GM12878 (cell line): Measurements from ENCODE around the gene PTPRJ. TPM values are rescaled to one million over a fixed set of nuclear protein-coding genes. Genes with fewer than 3 reads are reported as not detected.

Source experiments
- ATAC-seq: fragments of 200-7000 bp; cut with Tn5 transposase; 3 replicates; pipeline ENCODE4 v1.9.1; 2020; ENCODE audit warnings: mild to moderate bottlenecking, moderate library complexity
- BruUV-seq: library from RNA; stranded (reverse); fragments of 400-500 nt; replicated peaks from 2 replicates; lab custom pipeline; 2021; lab: Mats Ljungman, UMichigan
- CTCF ChIA-PET: fragments of 300-600 bp; sonication (Branson Sonifier 250); formaldehyde crosslinking; extraction: SDS; loops from one replicate; lab custom pipeline; 2021; ENCODE audit warnings: inconsistent platforms; lab: Yijun Ruan, JAX
- POLR2A ChIA-PET: fragments of 350-600 bp; formaldehyde crosslinking; extraction: SDS; loops from one replicate; lab custom pipeline; 2021; ENCODE audit warnings: inconsistent platforms; lab: Charles Lee
- RAD21 ChIA-PET: fragments of 300-600 bp; sonication (Branson Sonifier 250); formaldehyde crosslinking; loops from one replicate; lab custom pipeline; 2023; ENCODE audit warnings: antibody characterized with exemption; ENCODE audit not compliant: unreplicated experiment; lab: Charles Lee
- SMC1A ChIA-PET: fragments of 300-600 bp; sonication (Branson Sonifier 250); formaldehyde crosslinking; loops from one replicate; lab custom pipeline; 2023; ENCODE audit not compliant: unreplicated experiment, uncharacterized antibody; lab: Charles Lee
- DNase-seq: peaks from one replicate; pipeline ENCODE4 v3.0.0-alpha.2; 2011; ENCODE audit warnings: low read depth, low spot score
- FAIRE-seq: peaks from 3 replicates; lab custom pipeline; 2011; peaks lifted over from hg19 to GRCh38; lab: Jason Lieb, UNC
- H2AFZ ChIP-seq: 2 replicates; pipeline ENCODE4 v1.6.0; 2011; ENCODE audit warnings: low read depth, low read length, control low read depth; ENCODE audit not compliant: control insufficient read depth
- H3K27ac ChIP-seq: 2 replicates; pipeline ENCODE4 v1.5.1; 2011; ENCODE audit warnings: control low read depth; ENCODE audit not compliant: control insufficient read depth, insufficient read depth
- H3K27me3 ChIP-seq, 2 experiments: replicated peaks in 1 of 2; 2 replicates each; pipeline versions ENCODE4 v1.6.0 to v1.6.1; 2011; ENCODE audit warnings: low read length in 1 of 2; ENCODE audit not compliant: control insufficient read depth in 2 of 2, insufficient read depth in 2 of 2
- H3K36me3 ChIP-seq, 2 experiments: 2 replicates each; pipeline ENCODE4 v1.5.1; 2011; ENCODE audit warnings: low read length in 1 of 2; ENCODE audit not compliant: control insufficient read depth in 2 of 2, insufficient read depth in 2 of 2
- H3K4me1 ChIP-seq: 2 replicates; pipeline ENCODE4 v1.6.1; 2011; ENCODE audit warnings: mild to moderate bottlenecking, low read length, moderate library complexity, mixed read lengths; ENCODE audit not compliant: control insufficient read depth, insufficient read depth
- H3K4me2 ChIP-seq: 2 replicates; pipeline ENCODE4 v1.6.0; 2011; ENCODE audit warnings: control low read depth; ENCODE audit not compliant: control insufficient read depth, insufficient read depth
- H3K4me3 ChIP-seq: fragments of 200-600 bp; sonication (generic); 2 replicates; pipeline ENCODE4 v1.5.1; 2016
- H3K79me2 ChIP-seq: 2 replicates; pipeline ENCODE4 v1.6.0; 2011; ENCODE audit warnings: low read length; ENCODE audit not compliant: control insufficient read depth, insufficient read depth
- H3K9ac ChIP-seq: 2 replicates; pipeline ENCODE4 v1.8.0; 2011; ENCODE audit warnings: low read length, control low read depth, mixed read lengths; ENCODE audit not compliant: control insufficient read depth, insufficient read depth
- H3K9me3 ChIP-seq: replicated peaks from 3 replicates; pipeline ENCODE4 v1.5.1; 2011; ENCODE audit warnings: mild to moderate bottlenecking, low read length; ENCODE audit not compliant: control insufficient read depth, insufficient read depth
- H4K20me1 ChIP-seq: 2 replicates; pipeline ENCODE4 v1.6.0; 2011; ENCODE audit not compliant: control insufficient read depth, insufficient read depth
- BACH1 ChIP-seq: fragments of 450-650 bp; IDR thresholded peaks from 2 replicates; pipeline ENCODE4 v1.6.1; 2017; ENCODE audit warnings: mild to moderate bottlenecking, borderline replicate concordance
- DPF2 ChIP-seq: fragments of 450-650 bp; IDR thresholded peaks from 2 replicates; pipeline ENCODE4 v1.6.1; 2017; ENCODE audit warnings: mild to moderate bottlenecking
- IRF4 ChIP-seq: IDR thresholded peaks from 2 replicates; pipeline ENCODE4 v1.6.1; 2011; ENCODE audit warnings: low read depth, low read length
- KDM1A ChIP-seq: fragments of 200-600 bp; sonication (generic); IDR thresholded peaks from 2 replicates; pipeline ENCODE4 v1.6.1; 2016; ENCODE audit warnings: borderline replicate concordance
- PML ChIP-seq: IDR thresholded peaks from 2 replicates; pipeline ENCODE4 v1.6.1; 2012; ENCODE audit warnings: low read length, inconsistent platforms
- SUPT20H ChIP-seq: IDR thresholded peaks from 2 replicates; pipeline ENCODE4 v1.6.1; 2011; ENCODE audit warnings: low read depth, mild to moderate bottlenecking, low read length, moderate library complexity, borderline replicate concordance; ENCODE audit not compliant: control insufficient read depth
- WGBS: methylation state at CpG from one replicate; pipeline ENCODE4 v1.1.6; 2016; ENCODE audit warnings: low lambda C conversion rate; ENCODE audit not compliant: insufficient replicate concordance, insufficient coverage; ENCODE audit errors: missing lambda C conversion rate; 5-methylcytosine and 5-hydroxymethylcytosine counted together
- in situ Hi-C: fragments of 300-500 bp; cut with MboI; formaldehyde crosslinking; loops from 9 replicates; pipeline ENCODE4 v1.14.3; 2018; ENCODE audit warnings: mixed read lengths
- intact Hi-C: fragments of 100-400 bp; cut with micrococcal nuclease; formaldehyde crosslinking; loops from one replicate; pipeline ENCODE4 v1.14.2; 2022; ENCODE audit not compliant: unreplicated experiment
- polyA plus RNA-seq, 11 experiments: library from polyadenylated mRNA; depleted of rRNA in 4 of 11; unstranded in 6 of 11; stranded (reverse) in 5 of 11; fragments of >200 nt; fragmentation: Nextera tagmentation in 4 of 11; fragmentation: Illumina TruSeq in 1 of 11; extraction: Ambion mirVana in 4 of 11; extraction: Trizol in 1 of 11; gene quantifications; 1 replicate in 1 of 11; 2 replicates in 10 of 11; pipeline versions ENCODE4 v1.2.1 to v1.2.3, GENCODE V29; 2011 to 2016; ENCODE audit warnings: inconsistent platforms in 2 of 11, missing spikeins in 2 of 11, low read depth in 1 of 11
- total RNA-seq, 4 experiments: library from RNA; depleted of rRNA in 3 of 4; stranded (reverse); fragments of >200 nt in 3 of 4; fragmentation: Illumina TruSeq in 1 of 4; extraction: Trizol in 1 of 4; gene quantifications; 2 replicates each; pipeline versions ENCODE4 v1.2.1 to v1.2.3, GENCODE V29; 2013 to 2021

Gene PTPRJ
- total and polyA plus RNA-seq, 10 of the 15 experiments (the other 5 are each of a cell fraction or from before 2014, with no cell fraction given) = 0.22 to 22.4 (median 7.4) TPM

GRCh38 chr11:48041877-48042695 lies 61.7 kb downstream of the PTPRJ start:
- WGBS = 59% methylated on average over 5 of the region's 5 CpGs
- Histone ChIP-seq H3K27ac (no peak overlapping the region), H3K79me2 (peaks cover 10% of the 10 kb centered on the region), H3K9me3 (no peaks in the 10 kb centered on the region), H3K36me3 (peaks cover 0 to 5% of the 10 kb centered on the region in 2 experiments; a peak in 1 of 4 replicates), H3K4me2 (no peak overlapping the region)
- ChIA-PET SMC1A (interaction anchor here (0.7 to 2.2 kb wide), 2 partner anchors 24 to 66 kb away, joined by 3 to 7 read pairs; no protein-coding TSS in a partner anchor), CTCF (interaction anchor here (1.4 kb wide), 1 partner anchor 67 kb away, joined by 5 read pairs; no protein-coding TSS in a partner anchor)
- no peak for DNase-seq
- BruUV-seq = no TSS peak
- TF ChIP-seq IRF4 (no peak), DPF2 (no peak), BACH1 (no peak), PML (no peak), KDM1A (no peak), SUPT20H (no peak)
- TF ChIP-seq, all 136 proteins: peak for 0
- intact Hi-C loops = no loop called here
- no peak for FAIRE-seq
- ChIA-PET RAD21 (interaction anchor here (1.7 to 2.0 kb wide), 2 partner anchors 9 to 14 kb away, joined by 4 to 6 read pairs; no protein-coding TSS in a partner anchor), POLR2A (interaction anchor here (0.9 to 1.9 kb wide), 2 partner anchors 14 to 21 kb away, joined by 3 to 5 read pairs; no protein-coding TSS in a partner anchor)
- Histone ChIP-seq H3K9ac (no peak overlapping the region), H2AFZ (no peak overlapping the region), H3K4me1 (peaks cover 28% of the 10 kb centered on the region), H3K27me3 (no peaks in the 10 kb centered on the region), H4K20me1 (no peaks in the 10 kb centered on the region), H3K4me3 (no peak overlapping the region)
- ATAC-seq = no peak
- in situ Hi-C loops = no loop called here
